Stimulated activated CD8-positive, alpha-beta memory T cell treated with anti-CD3 and anti-CD28 coated beads, Interleukin-4, amount 100 ng/mL, for 48 hours (primary cell): ENCODE results near the gene RAD21L1.
A peak's percentile ranks its signal among the peaks of the same experiment; 100 is the strongest.
"Not testable (repeated sequence)": the region's sequence is repeated elsewhere in the genome, so short reads cannot be mapped to it uniquely, and the experiment has no call there.

Experiments
- DNase-seq: peaks from one replicate; pipeline ENCODE4 v3.0.0-alpha.2; 2020

The RAD21L1 gene

DNA sequence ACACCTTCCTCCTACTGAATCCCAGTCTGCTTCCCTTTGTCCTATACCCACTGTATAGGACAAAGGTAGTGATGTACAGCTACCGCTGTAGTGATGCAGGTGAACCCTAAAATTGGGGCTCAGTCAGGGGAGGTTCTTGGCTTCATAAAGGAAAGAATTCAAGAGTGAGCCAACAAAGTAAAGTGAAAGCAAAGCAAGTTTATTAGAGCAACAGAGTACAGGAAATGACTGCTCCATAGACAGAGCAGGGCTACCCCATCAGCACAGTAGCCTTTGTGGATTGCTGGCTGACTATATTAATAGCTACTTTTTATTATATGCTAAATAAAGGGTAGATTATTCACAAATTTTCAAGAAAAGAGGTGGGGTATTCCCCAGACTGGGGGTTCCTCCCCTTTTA, 25.9 kb upstream of the RAD21L1 start:
- DNase-seq = no peak

DNA sequence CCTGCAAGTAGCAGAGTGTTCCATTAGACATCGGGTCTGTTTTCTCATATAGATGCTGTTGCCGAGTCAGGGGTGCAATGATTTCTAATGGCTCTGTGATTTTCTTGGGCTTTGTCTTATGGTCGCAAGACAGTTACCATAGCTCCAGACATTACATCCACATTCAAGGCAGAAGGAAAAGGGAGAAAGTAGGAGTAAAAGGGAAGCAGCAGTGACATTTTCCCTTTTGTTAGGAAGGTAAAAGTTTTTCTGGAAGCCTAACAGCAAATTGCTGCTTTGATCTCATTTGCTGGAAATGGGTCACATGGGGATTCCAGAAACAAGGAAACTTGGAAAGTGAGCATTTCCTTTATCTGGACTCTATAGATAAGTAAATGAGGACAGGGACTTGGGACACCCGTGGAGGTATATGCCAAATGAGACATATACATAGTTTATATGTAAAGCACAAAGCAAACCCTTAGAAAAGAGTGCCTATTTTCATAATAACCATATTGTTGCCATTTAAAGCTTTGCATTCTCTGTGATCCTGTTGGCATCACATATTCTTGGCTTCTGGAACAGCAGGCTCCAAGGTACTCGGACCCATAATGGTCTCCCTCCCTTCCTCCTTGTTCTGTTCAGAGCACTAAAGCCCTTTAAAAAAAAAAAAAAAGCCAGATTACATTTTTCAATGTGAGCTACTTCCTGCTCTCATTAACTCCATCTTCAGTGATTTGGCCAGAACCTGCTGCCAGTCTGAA, 22.9 kb upstream of the RAD21L1 start, which contains the start of gene C20orf202:
TSS of gene C20orf202 (plus strand) at position 693 of the 743 bp plus-strand sequence. CDS start 132 bp downstream, outside the sequence.
- no peak for DNase-seq

DNA sequence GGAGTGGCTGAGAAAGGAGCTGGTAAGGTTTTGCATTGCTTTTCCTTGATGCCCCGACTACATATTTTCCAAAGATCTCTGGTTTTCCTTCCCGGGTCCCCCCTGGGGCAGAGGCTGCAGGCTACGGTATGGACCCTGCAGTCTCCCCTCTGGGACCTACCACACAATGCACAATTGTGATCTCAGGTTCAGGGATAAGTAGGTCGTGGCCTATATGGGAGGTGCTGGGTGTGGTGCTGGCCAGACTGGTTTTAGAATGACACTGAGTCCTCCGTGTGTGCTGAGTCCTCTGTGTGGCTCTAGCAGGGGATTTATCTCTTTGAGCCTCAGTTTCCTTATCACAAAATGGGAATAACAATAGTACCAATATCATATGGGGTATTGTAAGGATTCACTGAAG, 22.2 kb upstream of the RAD21L1 start:
- DNase-seq = no peak

DNA sequence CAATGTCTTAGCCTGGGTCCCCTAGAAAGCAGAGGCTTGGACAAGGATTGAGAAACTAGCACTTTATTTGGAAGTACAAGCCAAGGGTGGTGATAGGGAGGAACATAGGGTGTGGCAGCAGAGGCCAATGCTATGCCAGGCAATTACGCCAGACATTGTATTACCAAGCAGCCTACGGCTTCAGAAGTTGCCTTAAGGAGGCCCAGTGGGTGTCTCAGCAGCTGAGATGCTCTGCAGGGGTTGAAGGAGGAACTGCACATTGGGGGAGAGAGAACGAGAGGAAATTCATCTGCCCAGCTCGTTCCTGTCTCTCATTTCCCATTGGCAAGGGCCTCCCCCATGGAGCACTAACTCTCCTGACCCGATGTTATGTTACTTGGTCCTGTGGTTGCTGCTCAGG, 21.7 kb upstream of the RAD21L1 start:
- no peak for DNase-seq

DNA sequence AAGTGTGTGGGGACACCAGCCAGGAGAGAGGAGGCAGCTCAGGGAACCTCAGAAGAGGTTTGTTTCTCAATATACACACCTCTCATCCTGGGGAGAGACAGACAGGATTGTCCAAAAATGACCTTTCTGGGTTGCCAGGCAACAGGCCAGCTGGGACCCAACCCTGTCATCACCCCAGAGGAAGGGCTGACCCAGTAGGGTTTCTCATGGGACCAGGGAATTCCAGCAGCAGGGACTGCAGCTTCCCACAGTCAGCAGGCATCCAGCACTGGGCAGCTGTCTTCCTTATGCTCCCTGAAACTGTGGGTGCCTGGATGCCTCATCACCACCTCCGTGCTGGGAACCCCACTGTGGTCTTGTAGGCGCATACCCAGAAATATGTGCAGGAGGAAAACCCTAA, 21.3 kb upstream of the RAD21L1 start:
- DNase-seq = no peak

DNA sequence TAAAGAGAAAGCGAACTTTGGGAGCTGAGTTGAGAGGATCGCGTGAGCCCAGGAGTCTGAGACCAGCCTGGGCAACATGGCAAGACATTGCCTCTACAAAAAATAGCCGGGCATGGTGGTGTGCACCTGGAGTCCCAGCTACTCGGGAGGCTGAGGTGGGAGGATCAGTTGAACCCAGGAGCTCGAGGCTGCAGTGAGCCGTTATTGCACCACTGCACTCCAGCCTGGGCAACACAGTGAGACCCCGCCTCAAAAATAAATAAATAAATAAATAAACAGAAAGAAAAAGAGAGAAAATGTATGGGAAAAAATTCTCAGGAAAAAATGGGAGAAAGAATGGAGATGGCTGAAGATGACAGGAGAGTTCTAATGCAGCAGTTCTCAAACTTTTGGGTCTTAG, 20.0 kb upstream of the RAD21L1 start:
- DNase-seq = no peak

DNA sequence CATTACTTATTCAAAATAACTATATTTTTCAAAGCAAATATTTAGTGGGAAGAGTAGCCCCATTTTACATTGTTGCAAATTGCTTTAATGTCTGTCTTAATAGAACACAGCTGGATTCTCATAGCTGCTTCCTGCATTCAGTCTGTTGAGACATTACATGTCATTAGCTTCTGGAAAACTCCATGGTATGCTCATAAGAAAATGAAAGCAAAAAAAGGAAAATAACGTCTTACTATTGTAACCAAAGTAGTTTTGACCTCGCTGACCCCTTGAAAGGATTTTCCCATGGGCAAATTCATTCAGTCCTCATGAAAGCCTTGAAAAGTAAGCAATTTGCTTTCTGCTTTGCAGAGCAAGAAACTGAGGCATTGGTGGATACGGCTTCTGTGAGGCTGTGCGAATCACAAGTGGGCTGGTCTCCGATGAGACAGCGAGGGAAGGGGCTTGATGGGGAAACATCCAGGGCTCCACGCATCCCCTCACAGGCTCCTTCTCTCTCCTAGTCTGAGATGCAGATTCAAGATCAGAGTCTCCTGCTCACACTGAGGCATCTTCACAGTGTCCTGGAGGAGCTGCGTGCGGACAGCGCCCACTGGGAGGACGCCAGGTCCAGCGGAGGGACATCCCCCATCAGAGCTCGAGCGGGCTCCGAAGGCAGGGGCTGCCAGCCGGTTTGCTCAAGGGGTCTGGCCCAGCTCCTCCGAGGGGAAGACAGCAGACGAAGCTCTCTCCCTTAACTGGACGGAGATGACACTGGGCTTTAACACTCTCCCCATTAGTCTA, 19.3 kb upstream of the RAD21L1 start:
- DNase-seq = no peak

DNA sequence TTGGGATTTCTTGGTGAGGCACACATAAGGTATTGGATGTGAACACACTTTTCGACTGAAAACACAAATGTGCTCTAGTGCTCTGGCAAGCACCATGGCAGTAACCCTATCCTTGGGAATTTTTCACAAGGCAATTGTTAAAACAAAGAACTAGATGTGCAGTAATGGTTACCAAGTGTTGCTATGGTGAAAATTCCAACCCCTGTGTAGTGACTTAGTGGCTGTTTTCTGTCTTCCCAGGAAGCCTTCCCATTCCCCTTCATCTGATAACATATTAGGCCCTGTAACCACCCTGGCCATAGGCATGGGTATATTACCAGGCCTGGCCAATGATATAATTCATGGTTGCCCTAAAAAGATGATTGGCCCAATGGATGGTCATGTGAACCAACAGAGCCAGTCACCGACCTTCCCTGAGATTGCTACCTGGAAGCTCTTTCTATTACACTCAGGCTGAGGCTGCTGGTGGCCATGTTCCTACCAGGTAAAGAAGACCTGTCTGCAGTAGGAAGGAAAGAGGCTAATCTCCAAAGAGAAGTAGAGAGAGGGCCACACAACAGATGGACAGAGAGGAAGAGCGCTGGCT, 18.5 kb upstream of the RAD21L1 start:
- DNase-seq = no peak

DNA sequence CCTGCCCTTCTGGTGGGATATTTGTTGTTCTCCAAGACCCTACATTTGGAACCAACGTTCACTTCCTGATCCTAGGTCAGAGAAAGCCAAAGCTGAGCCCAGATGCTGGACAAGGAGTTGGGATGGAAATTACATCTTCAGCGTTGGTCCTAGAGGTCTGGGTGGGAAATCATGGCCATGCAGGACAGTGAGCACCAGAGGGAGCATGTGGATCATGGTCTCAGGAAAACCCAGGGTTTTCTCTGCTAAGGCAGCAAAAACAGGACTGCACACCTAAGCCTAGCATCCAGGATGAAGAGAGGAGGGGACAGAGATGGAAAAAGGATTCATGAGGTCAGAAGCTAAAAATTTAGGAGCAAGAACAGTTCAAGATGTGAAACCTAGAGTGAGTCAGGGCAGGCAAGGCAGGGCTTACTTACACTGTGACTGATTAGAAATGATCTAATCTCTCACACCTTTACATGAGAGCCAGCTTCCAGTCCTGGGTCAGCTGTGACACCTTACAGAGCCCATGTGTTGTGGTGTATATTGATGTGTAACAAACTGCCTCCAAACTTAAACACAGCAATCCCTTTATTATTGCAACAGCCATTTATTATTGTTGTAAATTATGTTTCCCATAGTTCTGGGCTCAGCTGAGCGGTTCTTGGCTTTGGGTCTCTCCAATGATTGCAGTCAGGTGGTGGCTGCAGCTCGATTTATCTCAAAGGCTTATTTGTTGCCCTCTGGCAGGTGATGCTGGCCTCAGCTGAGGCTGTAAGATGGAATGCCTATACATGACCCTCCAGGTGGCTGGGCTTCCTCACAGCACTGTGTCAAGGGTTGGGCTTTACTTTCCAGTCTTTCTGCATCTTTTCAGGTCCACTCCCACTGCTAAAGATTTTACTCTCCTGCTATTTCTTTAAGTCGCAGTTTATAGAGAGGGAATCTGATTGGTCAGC, 16.1 kb upstream of the RAD21L1 start:
- DNase-seq = no peak

DNA sequence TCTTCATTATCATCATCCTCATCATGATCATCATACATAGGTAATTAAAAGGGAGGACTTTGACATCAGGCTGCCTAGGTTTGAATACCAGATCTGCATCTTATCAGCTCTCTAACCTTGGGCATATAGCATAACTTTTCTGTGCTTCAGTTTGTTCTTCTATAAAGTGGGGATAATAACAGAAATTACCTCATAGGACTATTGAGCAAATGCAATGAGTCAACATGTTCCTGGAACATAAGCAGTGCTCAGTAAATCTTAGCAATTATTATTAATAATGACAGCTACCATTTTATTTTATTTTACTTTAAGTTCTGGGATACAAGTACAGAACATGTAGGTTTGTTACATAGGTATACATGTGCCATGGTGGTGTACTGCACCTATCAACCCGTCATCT, 15.3 kb upstream of the RAD21L1 start:
- no peak for DNase-seq

DNA sequence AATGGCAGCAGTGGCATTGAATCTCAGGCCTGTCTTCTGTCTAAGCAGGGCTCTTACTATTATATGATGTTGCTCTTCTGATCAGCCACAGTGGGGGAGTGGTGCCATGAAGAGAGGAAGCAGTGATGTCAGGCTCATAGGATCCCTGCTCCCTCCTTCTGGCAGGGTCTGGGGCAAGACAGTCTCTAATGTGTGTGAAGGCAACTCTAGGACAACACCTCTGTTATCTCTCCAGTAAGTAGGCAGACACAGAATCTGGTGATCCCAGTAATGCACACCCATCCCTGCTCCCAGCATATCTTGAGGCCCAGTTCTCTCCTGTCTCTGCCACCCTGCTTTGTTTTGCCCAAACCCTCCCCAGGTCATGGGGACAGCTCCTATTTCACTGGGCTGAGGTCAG, 13.8 kb upstream of the RAD21L1 start:
- DNase-seq = no peak

DNA sequence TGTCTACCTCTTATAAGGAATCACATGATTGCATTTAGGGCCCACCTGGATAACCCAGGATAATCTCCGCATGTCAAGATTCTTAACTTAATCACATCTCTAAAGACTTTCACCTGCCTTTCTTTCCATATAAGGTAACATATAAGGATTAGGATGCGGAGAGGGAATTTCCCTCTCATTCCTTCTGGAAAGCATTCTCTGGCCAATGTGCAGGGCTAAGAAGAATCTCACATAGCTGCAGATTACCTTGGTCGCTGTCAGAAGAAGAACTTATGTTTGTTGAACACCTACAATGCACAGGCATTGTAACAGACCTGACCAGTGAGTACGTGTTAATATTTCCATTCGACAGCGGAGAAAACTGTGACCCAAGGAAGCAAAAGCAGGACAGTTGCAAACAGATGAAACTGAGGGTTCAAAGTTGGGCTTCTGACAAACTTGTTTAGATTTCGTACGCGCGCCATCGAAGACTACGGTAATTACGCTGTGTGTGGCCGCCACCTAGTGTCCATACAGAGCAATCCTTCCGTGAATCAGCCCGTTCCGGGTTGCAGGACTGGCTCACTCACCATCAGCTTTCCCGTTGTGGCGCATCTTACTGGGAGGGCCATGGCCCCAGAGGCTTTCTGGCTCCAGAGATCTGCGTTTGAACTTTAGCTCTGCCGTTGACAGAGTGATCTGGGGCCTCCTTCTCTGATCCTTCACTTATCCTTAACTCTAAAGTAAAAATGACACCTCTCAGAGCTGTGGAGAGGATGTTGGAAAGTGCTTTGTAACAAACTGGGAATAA, 13.0 kb upstream of the RAD21L1 start:
- peak; percentile 81 for DNase-seq

DNA sequence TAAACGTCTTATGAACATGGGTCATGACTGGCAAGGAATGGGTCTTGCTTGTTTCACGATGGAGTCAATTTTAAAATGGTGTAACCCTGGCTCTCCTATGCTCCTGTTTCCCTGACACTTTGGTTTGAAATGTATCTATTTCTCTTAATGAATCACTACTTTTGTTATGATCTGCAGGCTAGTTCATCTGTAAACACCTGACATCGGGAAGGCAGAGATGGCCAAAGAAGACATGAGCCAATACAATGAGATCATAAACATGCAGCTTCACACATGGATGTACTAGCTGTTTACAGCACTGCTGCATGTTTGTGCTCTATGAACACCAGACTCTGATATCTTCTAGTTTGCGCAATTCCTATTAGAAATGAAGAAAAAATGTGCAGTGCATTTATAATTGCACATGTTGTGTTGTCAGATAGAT, 11.0 kb upstream of the RAD21L1 start:
- no peak for DNase-seq

DNA sequence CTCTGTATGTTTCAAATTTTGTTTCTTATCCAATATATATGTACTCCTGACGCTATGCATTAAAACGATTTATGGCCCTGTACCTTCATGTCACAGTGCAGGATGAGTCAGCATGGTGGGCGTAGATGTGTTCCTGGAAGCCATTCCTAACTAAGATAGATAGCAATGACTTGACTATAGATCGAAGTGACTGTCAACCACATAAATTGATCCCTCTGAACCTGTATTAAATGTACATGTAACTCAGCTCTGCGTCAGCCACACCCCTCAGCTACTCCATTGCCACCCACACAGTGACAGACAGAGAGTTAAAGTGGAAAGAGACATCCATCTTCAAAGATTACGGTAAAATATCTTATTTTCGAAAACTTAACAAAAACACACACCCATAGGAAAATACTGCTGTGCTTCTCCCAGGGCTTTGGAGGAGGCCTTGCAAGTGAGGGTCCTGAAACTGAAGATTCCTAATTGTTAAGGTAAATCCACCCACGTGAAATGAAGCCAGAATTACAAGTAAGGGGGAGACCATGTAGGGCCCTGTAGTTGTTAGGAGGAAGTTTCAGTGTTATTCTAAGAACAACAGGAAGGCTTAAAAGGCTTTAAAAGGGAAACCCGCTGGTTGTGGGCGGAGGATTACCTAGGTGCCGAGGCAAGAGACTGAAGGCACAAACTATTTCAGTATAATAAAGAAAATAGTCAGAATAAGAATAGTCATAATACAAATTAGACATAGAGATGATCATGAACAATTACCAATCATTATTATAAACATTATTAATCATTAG, 10.3 kb upstream of the RAD21L1 start:
- peak; percentile 80 for DNase-seq

DNA sequence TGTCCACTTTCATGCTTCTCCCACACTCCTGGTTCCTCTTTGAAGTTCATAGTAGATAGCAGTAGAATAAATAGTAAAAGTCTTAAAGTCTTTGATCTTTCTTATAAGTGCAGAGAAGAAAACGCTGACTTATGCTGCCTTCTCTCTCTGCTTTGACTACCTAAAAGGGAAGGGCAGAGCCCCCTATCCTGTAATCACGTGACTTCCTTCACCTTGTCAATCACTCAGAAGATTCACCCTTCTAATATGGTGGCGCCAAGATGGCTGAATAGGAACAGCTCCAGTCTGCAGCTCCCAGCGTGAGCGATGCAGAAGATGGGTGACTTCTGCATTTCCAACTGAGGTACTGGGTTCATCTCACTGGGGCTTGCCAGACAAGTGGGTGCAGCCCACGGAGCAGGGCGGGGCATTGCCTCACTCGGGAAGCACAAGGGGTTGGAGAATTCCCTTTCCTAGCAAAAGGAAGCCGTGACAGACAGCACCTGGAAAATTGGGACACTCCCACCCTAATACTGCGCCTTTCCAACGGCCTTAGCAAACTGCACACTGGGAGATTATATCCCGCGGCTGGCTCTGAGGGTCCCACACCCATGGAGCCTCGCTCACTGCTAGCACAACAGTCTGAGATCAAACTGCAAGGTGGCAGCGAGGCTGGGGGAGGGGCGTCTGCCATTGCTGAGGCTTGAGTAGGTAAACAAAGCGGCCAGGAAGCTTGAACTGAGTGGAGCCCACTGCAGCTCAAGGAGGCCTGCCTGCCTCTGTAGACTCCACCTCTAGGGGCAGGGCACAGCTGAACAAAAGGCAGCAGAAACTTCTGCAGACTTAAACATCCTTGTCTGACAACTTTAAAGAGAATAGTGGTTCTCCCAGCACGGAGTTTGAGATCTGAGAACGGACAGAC, 9.1 kb upstream of the RAD21L1 start:
- DNase-seq = not testable (repeated sequence)

DNA sequence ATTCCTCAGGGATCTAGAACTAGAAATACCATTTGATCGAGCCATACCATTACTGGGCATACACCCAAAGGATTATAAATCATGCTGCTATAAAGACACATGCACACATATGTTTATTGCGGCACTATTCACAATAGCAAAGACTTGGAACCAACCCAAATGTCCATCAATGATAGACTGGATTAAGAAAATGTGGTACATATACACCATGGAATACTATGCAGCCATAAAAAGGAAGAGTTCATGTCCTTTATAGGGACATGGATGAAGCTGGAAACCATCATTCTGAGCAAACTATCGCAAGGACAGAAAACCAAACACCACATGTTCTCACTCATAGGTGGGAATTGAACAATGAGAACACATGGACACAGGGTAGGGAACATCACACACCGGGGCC, 3.1 kb upstream of the RAD21L1 start:
- not testable (repeated sequence) for DNase-seq

DNA sequence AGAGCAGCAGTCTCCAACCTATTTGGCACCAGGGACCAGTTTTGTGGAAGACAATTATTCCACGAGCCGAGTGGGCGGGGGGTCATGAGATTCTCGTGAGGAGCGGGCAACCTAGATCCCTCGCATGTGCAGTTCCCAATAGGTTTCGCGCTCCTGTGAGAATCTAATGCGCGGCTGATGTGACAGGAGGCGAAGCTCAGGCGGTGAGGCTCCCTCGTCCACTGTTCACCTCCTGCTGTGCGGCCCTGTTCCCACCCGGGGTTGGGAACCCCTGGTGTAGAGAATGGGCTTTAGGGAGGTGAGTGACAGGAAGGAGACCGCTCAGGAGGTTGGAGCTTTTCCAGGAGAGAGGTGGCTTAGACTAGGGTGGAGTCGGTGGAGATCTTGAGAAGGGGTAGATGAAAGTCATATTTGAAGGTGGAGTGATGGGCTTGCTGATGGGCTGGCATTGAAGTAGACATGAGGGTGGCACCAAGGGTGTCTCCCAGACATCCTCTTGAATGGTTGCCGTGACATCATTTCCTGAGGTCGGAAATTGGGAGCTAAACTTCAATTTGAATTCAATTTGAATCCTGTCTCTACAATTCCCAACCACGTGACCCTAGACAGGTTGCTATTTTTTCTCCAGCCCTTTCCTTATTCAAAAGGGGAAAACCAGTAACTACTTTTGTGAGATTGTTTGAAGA, 1.5 kb upstream of the RAD21L1 start:
- DNase-seq = no peak

DNA sequence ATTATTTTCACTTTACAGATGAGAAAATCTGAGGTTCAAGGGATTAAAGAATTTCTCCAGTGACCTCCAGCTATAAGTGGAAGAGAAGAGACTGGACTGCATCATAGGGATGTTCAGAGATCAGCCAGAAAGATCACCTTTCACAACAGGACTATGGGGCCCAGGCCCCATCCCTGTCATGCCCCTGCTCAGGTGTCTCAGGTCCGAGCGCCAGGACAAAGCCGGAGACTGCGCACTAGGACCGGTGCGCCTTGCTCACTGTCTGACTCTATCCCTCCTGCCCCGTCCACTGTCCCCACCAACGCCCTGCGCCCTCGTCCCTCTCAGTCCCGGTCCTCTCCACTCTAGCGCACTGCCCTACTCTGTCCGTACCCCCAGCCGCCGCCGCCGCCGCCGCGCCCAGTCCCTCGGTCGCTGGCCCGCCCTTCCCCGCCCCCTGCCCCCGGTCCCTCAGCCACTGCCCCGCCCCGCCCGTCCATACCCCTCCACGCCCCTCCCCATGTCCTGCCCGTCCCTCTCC, 521 bp upstream of the RAD21L1 start:
- no peak for DNase-seq

DNA sequence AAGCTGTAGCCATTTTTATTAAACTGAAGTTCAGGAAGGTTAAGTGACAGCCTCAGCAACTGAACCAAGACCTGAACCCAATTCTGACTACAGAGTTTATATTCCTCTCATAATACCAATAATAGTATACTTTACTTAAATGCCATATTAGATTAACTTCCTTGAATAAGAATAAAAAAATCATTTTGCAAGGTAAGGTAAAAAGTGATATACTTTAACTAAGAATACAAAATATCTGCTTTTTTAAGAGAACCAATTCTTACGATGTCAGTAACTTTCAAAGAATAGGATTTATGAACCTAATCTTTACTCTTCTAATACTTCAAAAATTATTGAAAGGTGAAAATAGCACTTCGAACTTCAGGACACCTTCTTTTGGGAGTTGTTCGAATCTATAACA, 3.7 kb downstream of the RAD21L1 start:
- no peak for DNase-seq
